T-cell (primary cell): ENCODE results near the gene GPR139. TPM values are rescaled to one million over a fixed set of nuclear protein-coding genes. Genes with fewer than 3 reads are reported as not detected.

Source experiments
- ATAC-seq, 4 experiments: fragments of 200-7000 bp in 3 of 4; fragments of 150-1000 bp in 1 of 4; cut with Tn5 transposase; replicated peaks in 1 of 4; 1 replicate in 3 of 4; 2 replicates in 1 of 4; pipeline ENCODE4 v1.10.0; 2021; ENCODE audit warnings: moderate library complexity in 3 of 4, mild to moderate bottlenecking in 2 of 4, moderate number of reproducible peaks in 1 of 4
- CTCF ChIA-PET, 2 donors: fragments of 300-600 bp; sonication (Branson Sonifier 250); formaldehyde crosslinking; loops; one replicate each; lab custom pipeline; 2022; ENCODE audit warnings: antibody characterized with exemption in 2 of 2; lab: Charles Lee
- POLR2A ChIA-PET, 2 donors: fragments of 300-600 bp; sonication (Branson Sonifier 250); formaldehyde crosslinking; loops; one replicate each; lab custom pipeline; 2022; ENCODE audit warnings: antibody characterized with exemption in 2 of 2; lab: Charles Lee
- DNase-seq, 35 experiments: peaks; one replicate each; pipeline versions ENCODE4 v3.0.0 to v3.0.0-alpha.2; 2013 to 2023
- H3K27ac ChIP-seq: one replicate; pipeline ENCODE4 v1.5.1; 2013; ENCODE audit warnings: low read length
- H3K27me3 ChIP-seq, 2 experiments: replicated peaks in 1 of 2; 1 replicate in 1 of 2; 2 replicates in 1 of 2; pipeline versions ENCODE4 v1.6.1 to v1.7.0; 2013; ENCODE audit warnings: low read length in 1 of 2, mixed read lengths in 1 of 2; ENCODE audit not compliant: control insufficient read depth in 2 of 2, insufficient read depth in 2 of 2; ENCODE audit errors: extremely low read depth in 1 of 2
- H3K36me3 ChIP-seq, 2 donors: 1 replicate in 1 of 2; 2 replicates in 1 of 2; pipeline versions ENCODE4 v1.6.1 to v1.7.0; 2013; ENCODE audit warnings: low read length in 1 of 2; ENCODE audit not compliant: control insufficient read depth in 2 of 2, insufficient read depth in 1 of 2; ENCODE audit errors: extremely low read depth in 1 of 2
- H3K4me1 ChIP-seq, 2 experiments: 1 replicate in 1 of 2; 2 replicates in 1 of 2; pipeline versions ENCODE4 v1.6.1 to v1.7.0; 2013; ENCODE audit warnings: low read length in 2 of 2, mixed read lengths in 1 of 2; ENCODE audit not compliant: insufficient read depth in 2 of 2, control insufficient read depth in 1 of 2; ENCODE audit errors: extremely low read depth in 1 of 2
- H3K4me3 ChIP-seq, 2 donors: 1 replicate in 1 of 2; 2 replicates in 1 of 2; pipeline versions ENCODE4 v1.5.1 to v1.7.0; 2013; ENCODE audit warnings: mild to moderate bottlenecking in 2 of 2, low read length in 1 of 2, moderate library complexity in 1 of 2; ENCODE audit not compliant: control insufficient read depth in 1 of 2; ENCODE audit errors: extremely low read depth in 1 of 2
- H3K9me3 ChIP-seq: 2 replicates; pipeline ENCODE4 v1.7.0; 2013
- H3K27ac Mint-ChIP-seq, 2 donors: one replicate each; pipeline ENCODE4 v1.8.0; 2020 to 2021; ENCODE audit warnings: mild to moderate bottlenecking in 2 of 2, mixed read lengths in 2 of 2
- H3K27me3 Mint-ChIP-seq, 2 donors: one replicate each; pipeline ENCODE4 v1.8.0; 2021 to 2022; ENCODE audit warnings: mixed read lengths in 2 of 2
- H3K36me3 Mint-ChIP-seq: one replicate; pipeline ENCODE4 v1.8.0; 2021; ENCODE audit warnings: mixed read lengths
- H3K4me1 Mint-ChIP-seq, 3 donors: one replicate each; pipeline ENCODE4 v1.8.0; 2020 to 2022; ENCODE audit warnings: mixed read lengths in 3 of 3, mild to moderate bottlenecking in 1 of 3
- H3K4me3 Mint-ChIP-seq, 3 donors: one replicate each; pipeline ENCODE4 v1.8.0; 2020 to 2022; ENCODE audit warnings: mild to moderate bottlenecking in 3 of 3, mixed read lengths in 3 of 3, moderate library complexity in 3 of 3
- H3K9me3 Mint-ChIP-seq, 3 donors: one replicate each; pipeline ENCODE4 v1.8.0; 2020 to 2022; ENCODE audit warnings: mixed read lengths in 3 of 3
- WGBS: methylation state at CpG from one replicate; pipeline ENCODE4 v1.1.5; 2013; ENCODE audit warnings: missing lambda C conversion rate; ENCODE audit not compliant: insufficient coverage; 5-methylcytosine and 5-hydroxymethylcytosine counted together
- total RNA-seq, 35 experiments: library from RNA in 6 of 35; stranded (reverse) in 6 of 35; fragments of 120-200 nt in 1 of 35; gene quantifications; one replicate each; pipeline versions ENCODE4 v1.2.1 to v1.2.4 and lab custom pipeline; 2013 to 2026

The GPR139 gene
- total RNA-seq, 5 donors from 2014 or later (not counting 1 experiment from before 2014, with no cell fraction given), result not detected

GRCh38 chr16:20023190-20023589 is 50.5 kb downstream of the GPR139 start:
- whole genome bisulfite sequencing, result no CpG with 5 or more reads among the region's 1 CpG
- Mint-ChIP-seq H3K36me3 (no peaks in the 10 kb centered on the region), H3K4me1 (no peaks in the 10 kb centered on the region), H3K9me3 (peaks cover 6 to 9% (median 6%) of the 10 kb centered on the region in 3 donors), H3K27ac (no peak overlapping the region), H3K27me3 (peaks cover 0 to 3% of the 10 kb centered on the region in 2 donors), H3K4me3 (no peak overlapping the region)
- DNase-seq, result no peak
- POLR2A ChIA-PET, result no interaction called here
- CTCF ChIA-PET, result no interaction called here
- Histone ChIP-seq H3K27me3 (no peaks in the 10 kb centered on the region), H3K27ac (no peak overlapping the region), H3K4me3 (no peak overlapping the region), H3K4me1 (no peaks in the 10 kb centered on the region), H3K36me3 (no peaks in the 10 kb centered on the region), H3K9me3 (no peaks in the 10 kb centered on the region)
- ATAC-seq, result no peak

- Histone ChIP-seq H3K27me3 (no peaks in the 10 kb centered on the region), H3K4me3 (no peak overlapping the region), H3K9me3 (no peaks in the 10 kb centered on the region), H3K36me3 (no peaks in the 10 kb centered on the region), H3K27ac (no peak overlapping the region), H3K4me1 (no peaks in the 10 kb centered on the region)
- Mint-ChIP-seq H3K4me3 (no peak overlapping the region), H3K27me3 (no peaks in the 10 kb centered on the region), H3K36me3 (no peaks in the 10 kb centered on the region), H3K27ac (no peak overlapping the region), H3K4me1 (no peaks in the 10 kb centered on the region), H3K9me3 (peaks cover 6 to 9% (median 6%) of the 10 kb centered on the region in 3 donors)
- no peak for DNase-seq
- no CpG with 5 or more reads among the region's 2 CpGs for WGBS
- CTCF ChIA-PET, result no interaction called here
- ATAC-seq, result no peak
- POLR2A ChIA-PET, result no interaction called here
These were observed 52.7 kb downstream of the GPR139 start for GRCh38 chr16:20020976-20021375.

GRCh38 chr16:20020083-20020482 is 53.6 kb downstream of the GPR139 start:
- DNase-seq (no peak), ATAC-seq (no peak)
- Histone ChIP-seq H3K27me3 (no peaks in the 10 kb centered on the region), H3K36me3 (no peaks in the 10 kb centered on the region), H3K4me3 (no peak overlapping the region), H3K9me3 (no peaks in the 10 kb centered on the region), H3K4me1 (no peaks in the 10 kb centered on the region), H3K27ac (no peak overlapping the region)
- H3K4me3 Mint-ChIP-seq, result no peak overlapping the region
- H3K27me3 Mint-ChIP-seq, result no peaks in the 10 kb centered on the region
- no peak overlapping the region for H3K27ac Mint-ChIP-seq
- ChIA-PET POLR2A (no interaction called here), CTCF (no interaction called here)
- H3K4me1 Mint-ChIP-seq, result no peaks in the 10 kb centered on the region
- H3K36me3 Mint-ChIP-seq, result no peaks in the 10 kb centered on the region
- peaks cover 6 to 9% (median 6%) of the 10 kb centered on the region in 3 donors for H3K9me3 Mint-ChIP-seq
- WGBS, result no CpG with 5 or more reads among the region's 1 CpG

GRCh38 chr16:20016234-20016633 is 57.5 kb downstream of the GPR139 start:
- ATAC-seq (no peak), DNase-seq (no peak)
- WGBS, result 80% methylated on average over 2 of the region's 7 CpGs
- H3K36me3 ChIP-seq, result no peaks in the 10 kb centered on the region
- H3K27ac ChIP-seq, result no peak overlapping the region
- no peaks in the 10 kb centered on the region for H3K27me3 ChIP-seq
- H3K4me3 ChIP-seq, result no peak overlapping the region
- ChIA-PET POLR2A (no interaction called here), CTCF (no interaction called here)
- H3K36me3 Mint-ChIP-seq, result no peaks in the 10 kb centered on the region
- no peaks in the 10 kb centered on the region for H3K9me3 Mint-ChIP-seq
- no peak overlapping the region for H3K27ac Mint-ChIP-seq
- no peak overlapping the region for H3K4me3 Mint-ChIP-seq
- peaks cover 0 to 5% of the 10 kb centered on the region in 2 donors for H3K27me3 Mint-ChIP-seq
- no peaks in the 10 kb centered on the region for H3K4me1 ChIP-seq
- H3K4me1 Mint-ChIP-seq, result no peaks in the 10 kb centered on the region
- H3K9me3 ChIP-seq, result no peaks in the 10 kb centered on the region

GRCh38 chr16:20004931-20005330 is 68.8 kb downstream of the GPR139 start:
- ChIA-PET POLR2A (no interaction called here), CTCF (no interaction called here)
- Mint-ChIP-seq H3K4me1 (no peaks in the 10 kb centered on the region), H3K36me3 (no peaks in the 10 kb centered on the region), H3K27ac (no peak overlapping the region), H3K27me3 (peaks cover 4 to 9% of the 10 kb centered on the region in 2 donors), H3K9me3 (peaks cover 0 to 3% (median 0%) of the 10 kb centered on the region in 3 donors), H3K4me3 (no peak overlapping the region)
- H3K27ac ChIP-seq, result no peak overlapping the region
- ATAC-seq, result no peak
- 33% methylated on average over 1 of the region's 3 CpGs for WGBS
- no peak overlapping the region for H3K4me3 ChIP-seq
- H3K9me3 ChIP-seq, result no peaks in the 10 kb centered on the region
- peaks cover 0 to 4% of the 10 kb centered on the region in 2 experiments for H3K27me3 ChIP-seq
- H3K4me1 ChIP-seq, result no peaks in the 10 kb centered on the region
- no peaks in the 10 kb centered on the region for H3K36me3 ChIP-seq
- no peak for DNase-seq

- H3K36me3 Mint-ChIP-seq, result no peaks in the 10 kb centered on the region
- no peak for DNase-seq
- WGBS, result 100% methylated on average over 1 of the region's 2 CpGs
- peaks cover 0 to 4% of the 10 kb centered on the region in 2 experiments for H3K27me3 ChIP-seq
- peaks cover 4 to 9% of the 10 kb centered on the region in 2 donors for H3K27me3 Mint-ChIP-seq
- no peak overlapping the region for H3K27ac Mint-ChIP-seq
- H3K36me3 ChIP-seq, result no peaks in the 10 kb centered on the region
- no peaks in the 10 kb centered on the region for H3K9me3 ChIP-seq
- no peak overlapping the region for H3K4me3 Mint-ChIP-seq
- ATAC-seq, result no peak
- no peaks in the 10 kb centered on the region for H3K4me1 Mint-ChIP-seq
- H3K4me3 ChIP-seq, result no peak overlapping the region
- CTCF ChIA-PET, result no interaction called here
- H3K9me3 Mint-ChIP-seq, result peaks cover 0 to 3% (median 0%) of the 10 kb centered on the region in 3 donors
- no peaks in the 10 kb centered on the region for H3K4me1 ChIP-seq
- POLR2A ChIA-PET, result no interaction called here
- no peak overlapping the region for H3K27ac ChIP-seq
These were observed 70.8 kb downstream of the GPR139 start for GRCh38 chr16:20002936-20003335.
